K562 (cell line): Measurements from ENCODE around the gene PMFBP1. TPM values are rescaled to one million over a fixed set of nuclear protein-coding genes. Genes with fewer than 3 reads are reported as not detected.

Source experiments
- ATAC-seq: fragments of 200-7000 bp; cut with Tn5 transposase; 3 replicates; pipeline ENCODE4 v1.9.1; 2020; ENCODE audit warnings: moderate library complexity
- BruUV-seq: library from RNA; stranded (reverse); fragments of 400-500 nt; replicated peaks from 2 replicates; lab custom pipeline; 2021; lab: Mats Ljungman, UMichigan
- CTCF ChIA-PET: fragments of 300-600 bp; formaldehyde crosslinking; extraction: SDS; loops from one replicate; lab custom pipeline; 2021; ENCODE audit warnings: low intra/inter-chr PET ratio; lab: Yijun Ruan, JAX
- POLR2A ChIA-PET: fragments of 300-600, 350-650 bp; sonication (Branson Sonifier 250); formaldehyde crosslinking; extraction: SDS; loops from one replicate; lab custom pipeline; 2021; ENCODE audit warnings: antibody characterized with exemption, inconsistent platforms; lab: Yijun Ruan, JAX
- DNase-seq, 4 experiments: peaks; one replicate each; pipeline versions ENCODE4 v3.0.0 to v3.0.0-alpha.2; 2011 to 2018; ENCODE audit warnings: low spot score in 3 of 4, mixed read lengths in 3 of 4; ENCODE audit errors: extremely low read depth in 1 of 4
- FAIRE-seq: peaks from 2 replicates; lab custom pipeline; 2011; peaks lifted over from hg19 to GRCh38; lab: Jason Lieb, UNC
- H2AFZ ChIP-seq: 2 replicates; pipeline ENCODE4 v1.6.0; 2011; ENCODE audit warnings: low read depth, low read length, control low read depth, inconsistent platforms
- H3K27ac ChIP-seq: fragments of 200-600 bp; 3 replicates; pipeline ENCODE4 v1.8.0; 2011; ENCODE audit warnings: low read depth, mild to moderate bottlenecking, control low read depth, inconsistent platforms, low read length, moderate library complexity, mixed read lengths; ENCODE audit errors: extremely low read depth
- H3K27me3 ChIP-seq, 2 experiments: fragments of 300-600 bp in 1 of 2; 2 replicates in 1 of 2; 3 replicates in 1 of 2; pipeline versions ENCODE4 v1.6.0 to v1.8.0; 2011; ENCODE audit warnings: inconsistent platforms in 2 of 2, low read length in 2 of 2, mild to moderate bottlenecking in 1 of 2, mixed read lengths in 1 of 2, moderate library complexity in 1 of 2; ENCODE audit not compliant: control insufficient read depth in 2 of 2, insufficient read depth in 2 of 2
- H3K36me3 ChIP-seq: fragments of 300-600 bp; 3 replicates; pipeline ENCODE4 v1.8.0; 2011; ENCODE audit warnings: mild to moderate bottlenecking, low read length, inconsistent platforms; ENCODE audit not compliant: control insufficient read depth, insufficient read depth
- H3K4me1 ChIP-seq, 2 experiments: fragments of 200-600 bp in 1 of 2; replicated peaks in 1 of 2; 2 replicates in 1 of 2; 3 replicates in 1 of 2; pipeline versions ENCODE4 v1.5.1 to v1.8.0; 2011; ENCODE audit warnings: inconsistent platforms in 2 of 2, low read length in 2 of 2, mild to moderate bottlenecking in 1 of 2, mixed read lengths in 1 of 2, moderate library complexity in 1 of 2; ENCODE audit not compliant: control insufficient read depth in 2 of 2, insufficient read depth in 2 of 2
- H3K4me2 ChIP-seq: 2 replicates; pipeline ENCODE4 v1.6.1; 2011; ENCODE audit warnings: low read length, control low read depth, inconsistent platforms, mixed read lengths; ENCODE audit not compliant: insufficient read depth
- H3K4me3 ChIP-seq: fragments of 200-600 bp; sonication (generic), shearing (Covaris generic); 2 replicates; pipeline ENCODE4 v1.5.1; 2016; ENCODE audit warnings: control low read depth, inconsistent platforms
- H3K79me2 ChIP-seq: fragments of 200-600 bp; 3 replicates; pipeline ENCODE4 v1.8.0; 2011; ENCODE audit warnings: low read length, inconsistent platforms; ENCODE audit not compliant: control insufficient read depth, insufficient read depth
- H3K9ac ChIP-seq, 2 experiments: 2 replicates each; pipeline versions ENCODE4 v1.6.0 to v1.6.1; 2011; ENCODE audit warnings: low read depth in 2 of 2, low read length in 2 of 2, control low read depth in 1 of 2, inconsistent platforms in 1 of 2, mild to moderate bottlenecking in 1 of 2, mixed read lengths in 1 of 2; ENCODE audit not compliant: insufficient read depth in 1 of 2
- H3K9me1 ChIP-seq: one replicate; pipeline ENCODE4 v1.6.0; 2011; ENCODE audit warnings: inconsistent platforms, mild to moderate bottlenecking, low read length, moderate library complexity; ENCODE audit not compliant: control insufficient read depth, insufficient read depth
- H3K9me3 ChIP-seq: replicated peaks from 2 replicates; pipeline ENCODE4 v1.5.1; 2011; ENCODE audit warnings: low read depth, low read length, inconsistent platforms; ENCODE audit not compliant: control insufficient read depth, insufficient read depth
- H4K20me1 ChIP-seq: replicated peaks from 2 replicates; pipeline ENCODE4 v1.6.1; 2011; ENCODE audit warnings: low read length, inconsistent platforms, mixed read lengths; ENCODE audit not compliant: control insufficient read depth, insufficient read depth
- ATF2 ChIP-seq: sonication (generic); formaldehyde crosslinking; IDR thresholded peaks from 2 replicates; pipeline ENCODE4 v1.8.1; 2022; ENCODE audit warnings: missing genetic modification reagents
- CTCFL ChIP-seq: IDR thresholded peaks from 2 replicates; pipeline ENCODE4 v1.6.1; 2011; ENCODE audit warnings: borderline replicate concordance, low read depth, mild to moderate bottlenecking, moderate library complexity, low read length; ENCODE audit not compliant: insufficient read depth, poor library complexity, severe bottlenecking
- IRF9 ChIP-seq: fragments of 450-650 bp; IDR thresholded peaks from 2 replicates; pipeline ENCODE4 v1.6.1; 2016; ENCODE audit warnings: missing biosample characterization, missing genetic modification characterization
- RUNX1 ChIP-seq: sonication (generic); IDR thresholded peaks from 2 replicates; pipeline ENCODE4 v1.6.1; 2016; ENCODE audit warnings: antibody characterized with exemption, low read depth
- ZBTB11 ChIP-seq, 3 experiments: fragments of 200-800 bp in 1 of 3; fragments of 250-450 bp in 1 of 3; fragments of 450-650 bp in 1 of 3; sonication (Bioruptor Pico) in 1 of 3; sonication (Bioruptor generic) in 1 of 3; formaldehyde crosslinking in 1 of 3; IDR thresholded peaks; 2 replicates each; pipeline versions ENCODE4 v1.6.1 to v1.8.0; 2016 to 2022; ENCODE audit warnings: mild to moderate bottlenecking in 2 of 3, missing genetic modification characterization in 2 of 3, missing compliant biosample characterization in 1 of 3, moderate library complexity in 1 of 3
- ZBTB12 ChIP-seq: fragments of 250-450 bp; sonication (Bioruptor Pico); IDR thresholded peaks from 2 replicates; pipeline ENCODE4 v1.4.0; 2020
- ZNF124 ChIP-seq: sonication (generic); formaldehyde crosslinking; IDR thresholded peaks from 2 replicates; pipeline ENCODE4 v1.8.1; 2022; ENCODE audit warnings: missing genetic modification reagents
- ZNF277 ChIP-seq: fragments of 250-450 bp; sonication (Bioruptor Pico); IDR thresholded peaks from 2 replicates; pipeline ENCODE4 v1.8.0; 2022; ENCODE audit warnings: inconsistent platforms, mild to moderate bottlenecking, moderate library complexity, borderline replicate concordance
- WGBS: fragments of 100-300 bp; shearing (Covaris generic); methylation state at CpG from one replicate; pipeline ENCODE4 v1.1.6; 2016; ENCODE audit warnings: low coverage, mixed read lengths; ENCODE audit not compliant: insufficient coverage; ENCODE audit errors: missing lambda C conversion rate; 5-methylcytosine and 5-hydroxymethylcytosine counted together
- in situ Hi-C: fragments of 300-500 bp; cut with MboI; formaldehyde crosslinking; loops from 4 replicates; pipeline ENCODE4 v1.15.0; 2018; ENCODE audit warnings: inconsistent platforms, mixed read lengths
- intact Hi-C: fragments of 100-400 bp; cut with micrococcal nuclease; formaldehyde crosslinking; loops from 2 replicates; pipeline ENCODE4 v1.14.2; 2022
- polyA plus RNA-seq, 8 experiments: library from polyadenylated mRNA; depleted of rRNA in 4 of 8; stranded (reverse) in 5 of 8; unstranded in 3 of 8; fragments of >200 nt; fragmentation: Nextera tagmentation in 2 of 8; fragmentation: Illumina TruSeq in 1 of 8; extraction: Ambion mirVana in 2 of 8; extraction: Trizol in 1 of 8; gene quantifications; 2 replicates each; pipeline versions ENCODE4 v1.2.1 to v1.2.3, GENCODE V29; 2011 to 2014; ENCODE audit warnings: inconsistent platforms in 1 of 8, missing spikeins in 1 of 8
- total RNA-seq, 7 experiments: library from RNA; depleted of rRNA in 6 of 7; stranded (reverse); fragments of >200 nt in 6 of 7; fragmentation: Illumina TruSeq in 2 of 7; extraction: Trizol in 2 of 7; gene quantifications; 2 replicates each; pipeline versions ENCODE4 v1.2.1 to v1.2.3, GENCODE V29; 2011 to 2021; ENCODE audit warnings: low replicate concordance in 1 of 7

Gene PMFBP1
- total and polyA plus RNA-seq, 9 of the 15 experiments (the other 6 are each of a cell fraction or from before 2014, with no cell fraction given) = 0.13 to 0.91 (median 0.47) TPM

GRCh38 chr16:72191551-72191950, 19.6 kb upstream of the PMFBP1 start:
- no peaks in the 10 kb centered on the region for H3K9me1 ChIP-seq
- ChIA-PET CTCF (no interaction called here), POLR2A (no interaction called here)
- H3K36me3 ChIP-seq = no peaks in the 10 kb centered on the region
- no peaks in the 10 kb centered on the region for H4K20me1 ChIP-seq
- H3K4me1 ChIP-seq = no peaks in the 10 kb centered on the region
- H3K27me3 ChIP-seq = peaks cover 0 to 10% of the 10 kb centered on the region in 2 experiments; a peak in 1 of 5 replicates
- DNase-seq = no peak
- TF ChIP-seq RUNX1 (no peak), ZNF277 (no peak), ZBTB11 (CRISPR knock-in tag; IDR thresholded peaks at IDR 0.05) (no peak), ATF2 (CRISPR knock-in tag) (no peak), CTCFL (no peak), ZBTB12 (no peak), IRF9 (tag) (no peak), ZNF124 (CRISPR knock-in tag) (no peak)
- H3K4me3 ChIP-seq = no peak overlapping the region
- WGBS = 0% methylated on average over 3 of the region's 3 CpGs
- no peak for FAIRE-seq
- in situ Hi-C loops = no loop called here
- H3K9me3 ChIP-seq = no peaks in the 10 kb centered on the region
- no peak overlapping the region for H3K4me2 ChIP-seq
- H2AFZ ChIP-seq = no peak overlapping the region
- no peak for ATAC-seq
- no peaks in the 10 kb centered on the region for H3K79me2 ChIP-seq
- H3K27ac ChIP-seq = no peak overlapping the region
- intact Hi-C loops = no loop called here
- BruUV-seq = no TSS peak
- H3K9ac ChIP-seq = no peak overlapping the region
